ENCODE measurements around the gene SIPA1L3. TPM values are rescaled to one million over a fixed set of nuclear protein-coding genes. Genes with fewer than 3 reads are reported as not detected.

Gene SIPA1L3
- total and polyA plus RNA-seq, 9 of the 15 experiments (the other 6 are each of a cell fraction or from before 2014, with no cell fraction given): 0.01 to 6.1 (median 2.5) TPM

DNA sequence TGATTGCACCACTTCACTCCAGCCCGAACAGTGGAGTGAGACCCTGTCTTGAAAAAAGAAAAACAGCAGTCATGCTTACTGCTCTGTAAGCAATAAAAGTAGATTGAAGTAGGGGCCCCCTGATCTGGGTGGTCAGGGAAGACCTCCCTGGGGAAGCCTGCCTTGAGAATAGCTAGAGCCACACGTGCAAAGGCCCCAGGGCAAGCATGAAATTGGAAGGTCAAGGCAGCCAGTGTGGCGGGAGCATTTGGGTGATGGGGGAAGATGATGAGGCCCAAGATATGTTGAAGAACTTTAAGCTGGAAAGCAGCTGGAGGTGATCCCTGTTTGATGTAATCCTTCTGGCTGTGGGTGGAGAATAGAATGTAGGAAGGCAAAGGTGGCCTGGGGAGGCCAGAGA, 104.4 kb downstream of the SIPA1L3 start (continued):
- TF ChIP-seq, protein P1, sequence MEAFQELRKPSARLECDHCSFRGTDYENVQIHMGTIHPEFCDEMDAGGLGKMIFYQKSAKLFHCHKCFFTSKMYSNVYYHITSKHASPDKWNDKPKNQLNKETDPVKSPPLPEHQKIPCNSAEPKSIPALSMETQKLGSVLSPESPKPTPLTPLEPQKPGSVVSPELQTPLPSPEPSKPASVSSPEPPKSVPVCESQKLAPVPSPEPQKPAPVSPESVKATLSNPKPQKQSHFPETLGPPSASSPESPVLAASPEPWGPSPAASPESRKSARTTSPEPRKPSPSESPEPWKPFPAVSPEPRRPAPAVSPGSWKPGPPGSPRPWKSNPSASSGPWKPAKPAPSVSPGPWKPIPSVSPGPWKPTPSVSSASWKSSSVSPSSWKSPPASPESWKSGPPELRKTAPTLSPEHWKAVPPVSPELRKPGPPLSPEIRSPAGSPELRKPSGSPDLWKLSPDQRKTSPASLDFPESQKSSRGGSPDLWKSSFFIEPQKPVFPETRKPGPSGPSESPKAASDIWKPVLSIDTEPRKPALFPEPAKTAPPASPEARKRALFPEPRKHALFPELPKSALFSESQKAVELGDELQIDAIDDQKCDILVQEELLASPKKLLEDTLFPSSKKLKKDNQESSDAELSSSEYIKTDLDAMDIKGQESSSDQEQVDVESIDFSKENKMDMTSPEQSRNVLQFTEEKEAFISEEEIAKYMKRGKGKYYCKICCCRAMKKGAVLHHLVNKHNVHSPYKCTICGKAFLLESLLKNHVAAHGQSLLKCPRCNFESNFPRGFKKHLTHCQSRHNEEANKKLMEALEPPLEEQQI (IDR thresholded peaks at IDR 0.05): no peak
- TF ChIP-seq ZNF76 (CRISPR knock-in tag; IDR thresholded peaks at IDR 0.05; ENCODE audit: borderline replicate concordance) (no peak), KDM2B (CRISPR knock-in tag; IDR thresholded peaks at IDR 0.05) (no peak), ZNF778 (CRISPR knock-in tag; IDR thresholded peaks at IDR 0.05) (no peak)
- TF ChIP-seq, protein P2, sequence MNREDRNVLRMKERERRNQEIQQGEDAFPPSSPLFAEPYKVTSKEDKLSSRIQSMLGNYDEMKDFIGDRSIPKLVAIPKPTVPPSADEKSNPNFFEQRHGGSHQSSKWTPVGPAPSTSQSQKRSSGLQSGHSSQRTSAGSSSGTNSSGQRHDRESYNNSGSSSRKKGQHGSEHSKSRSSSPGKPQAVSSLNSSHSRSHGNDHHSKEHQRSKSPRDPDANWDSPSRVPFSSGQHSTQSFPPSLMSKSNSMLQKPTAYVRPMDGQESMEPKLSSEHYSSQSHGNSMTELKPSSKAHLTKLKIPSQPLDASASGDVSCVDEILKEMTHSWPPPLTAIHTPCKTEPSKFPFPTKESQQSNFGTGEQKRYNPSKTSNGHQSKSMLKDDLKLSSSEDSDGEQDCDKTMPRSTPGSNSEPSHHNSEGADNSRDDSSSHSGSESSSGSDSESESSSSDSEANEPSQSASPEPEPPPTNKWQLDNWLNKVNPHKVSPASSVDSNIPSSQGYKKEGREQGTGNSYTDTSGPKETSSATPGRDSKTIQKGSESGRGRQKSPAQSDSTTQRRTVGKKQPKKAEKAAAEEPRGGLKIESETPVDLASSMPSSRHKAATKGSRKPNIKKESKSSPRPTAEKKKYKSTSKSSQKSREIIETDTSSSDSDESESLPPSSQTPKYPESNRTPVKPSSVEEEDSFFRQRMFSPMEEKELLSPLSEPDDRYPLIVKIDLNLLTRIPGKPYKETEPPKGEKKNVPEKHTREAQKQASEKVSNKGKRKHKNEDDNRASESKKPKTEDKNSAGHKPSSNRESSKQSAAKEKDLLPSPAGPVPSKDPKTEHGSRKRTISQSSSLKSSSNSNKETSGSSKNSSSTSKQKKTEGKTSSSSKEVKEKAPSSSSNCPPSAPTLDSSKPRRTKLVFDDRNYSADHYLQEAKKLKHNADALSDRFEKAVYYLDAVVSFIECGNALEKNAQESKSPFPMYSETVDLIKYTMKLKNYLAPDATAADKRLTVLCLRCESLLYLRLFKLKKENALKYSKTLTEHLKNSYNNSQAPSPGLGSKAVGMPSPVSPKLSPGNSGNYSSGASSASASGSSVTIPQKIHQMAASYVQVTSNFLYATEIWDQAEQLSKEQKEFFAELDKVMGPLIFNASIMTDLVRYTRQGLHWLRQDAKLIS (CRISPR knock-in tag; IDR thresholded peaks at IDR 0.05): no peak

Measured in K562 (cell line).